HEK293 (cell line): Measurements from ENCODE around the gene DPY19L3.
"Not testable (repeated sequence)": the region's sequence is repeated elsewhere in the genome, so short reads cannot be mapped to it uniquely, and the experiment has no call there.

Experiments used
- CTCF ChIA-PET: fragments of 350-600 bp; formaldehyde crosslinking; extraction: SDS; loops from one replicate; lab custom pipeline; 2021; ENCODE audit warnings: antibody characterized with exemption; lab: Yijun Ruan, JAX
- POLR2A ChIA-PET: fragments of 300-600 bp; formaldehyde crosslinking; extraction: SDS; loops from one replicate; lab custom pipeline; 2020; ENCODE audit warnings: antibody characterized with exemption, inconsistent platforms; lab: Yijun Ruan, JAX
- H3K27ac ChIP-seq: fragments of 200-500 bp; sonication (Bioruptor generic); 2 replicates; pipeline ENCODE4 v1.5.1; 2014; ENCODE audit warnings: low read depth, low read length, control low read depth, inconsistent platforms; ENCODE audit errors: extremely low read depth
- H3K36me3 ChIP-seq, 2 experiments: fragments of 200-500 bp in 1 of 2; sonication (Bioruptor generic) in 1 of 2; 1 replicate in 1 of 2; 2 replicates in 1 of 2; pipeline ENCODE4 v1.5.1; 2014 to 2017; ENCODE audit warnings: inconsistent platforms in 2 of 2, low read length in 2 of 2; ENCODE audit not compliant: control insufficient read depth in 2 of 2, insufficient read depth in 1 of 2
- H3K4me1 ChIP-seq: fragments of 200-500 bp; sonication (Bioruptor generic); 2 replicates; pipeline ENCODE4 v1.5.1; 2014; ENCODE audit warnings: mild to moderate bottlenecking, low read length, inconsistent platforms; ENCODE audit not compliant: control insufficient read depth, insufficient read depth
- H3K4me3 ChIP-seq: 2 replicates; pipeline ENCODE4 v1.5.1; 2011; ENCODE audit warnings: low read depth, mild to moderate bottlenecking, control low read depth, low read length, moderate library complexity
- H3K9me3 ChIP-seq: fragments of 200-500 bp; sonication (Bioruptor generic); 2 replicates; pipeline ENCODE4 v1.5.1; 2014; ENCODE audit warnings: low read depth, low read length, inconsistent platforms; ENCODE audit not compliant: control insufficient read depth, insufficient read depth
- ATF2 ChIP-seq: fragments of 450-650 bp; formaldehyde crosslinking; IDR thresholded peaks from 2 replicates; pipeline ENCODE4 v1.5.1; 2016; ENCODE audit warnings: missing biosample characterization, missing genetic modification characterization, low read depth
- FEZF1 ChIP-seq: fragments of 450-650 bp; formaldehyde crosslinking; IDR thresholded peaks from 2 replicates; pipeline ENCODE4 v1.5.1; 2016; ENCODE audit warnings: missing biosample characterization, missing genetic modification characterization
- GLIS1 ChIP-seq: fragments of 450-650 bp; formaldehyde crosslinking; IDR thresholded peaks from 2 replicates; pipeline ENCODE4 v1.5.1; 2016; ENCODE audit warnings: missing biosample characterization, missing genetic modification characterization
- KLF10 ChIP-seq: fragments of 450-650 bp; IDR thresholded peaks from 2 replicates; pipeline ENCODE4 v1.5.1; 2018; ENCODE audit warnings: missing biosample characterization, mild to moderate bottlenecking, missing genetic modification characterization
- PRDM4 ChIP-seq: fragments of 450-650 bp; formaldehyde crosslinking; IDR thresholded peaks from 2 replicates; pipeline ENCODE4 v1.5.1; 2017; ENCODE audit warnings: missing biosample characterization, missing genetic modification characterization
- ZBTB21 ChIP-seq: fragments of 450-650 bp; formaldehyde crosslinking; IDR thresholded peaks from 2 replicates; pipeline ENCODE4 v1.5.1; 2017; ENCODE audit warnings: missing biosample characterization, missing genetic modification characterization
- ZBTB48 ChIP-seq: fragments of 450-650 bp; formaldehyde crosslinking; IDR thresholded peaks from 2 replicates; pipeline ENCODE4 v1.5.1; 2016; ENCODE audit warnings: missing biosample characterization, missing genetic modification characterization
- ZFHX2 ChIP-seq: fragments of 450-650 bp; formaldehyde crosslinking; conservative IDR thresholded peaks from 2 replicates; pipeline ENCODE4 v1.5.1; 2016; ENCODE audit warnings: missing biosample characterization, missing genetic modification characterization
- ZNF146 ChIP-seq: fragments of 450-650 bp; formaldehyde crosslinking; IDR thresholded peaks from 2 replicates; pipeline ENCODE4 v1.5.1; 2016; ENCODE audit warnings: missing biosample characterization, missing genetic modification characterization
- ZNF18 ChIP-seq: fragments of 450-650 bp; formaldehyde crosslinking; IDR thresholded peaks from 2 replicates; pipeline ENCODE4 v1.5.1; 2016; ENCODE audit warnings: missing biosample characterization, missing genetic modification characterization
- ZNF280D ChIP-seq: fragments of 450-650 bp; formaldehyde crosslinking; IDR thresholded peaks from 2 replicates; pipeline ENCODE4 v1.5.1; 2016; ENCODE audit warnings: missing biosample characterization, missing genetic modification characterization
- ZNF350 ChIP-seq: fragments of 450-650 bp; formaldehyde crosslinking; IDR thresholded peaks from 2 replicates; pipeline ENCODE4 v1.5.0; 2017; ENCODE audit warnings: missing biosample characterization, mild to moderate bottlenecking, missing genetic modification characterization
- ZNF549 ChIP-seq: fragments of 450-650 bp; IDR thresholded peaks from 2 replicates; pipeline ENCODE4 v1.5.1; 2018; ENCODE audit warnings: missing biosample characterization, missing genetic modification characterization, mild to moderate bottlenecking, inconsistent platforms, moderate library complexity
- TF ChIP-seq, protein P1 (sequence below): fragments of 450-650 bp; IDR thresholded peaks from 2 replicates; pipeline ENCODE4 v1.5.1; 2018; ENCODE audit warnings: missing biosample characterization, mild to moderate bottlenecking, missing genetic modification characterization
- TF ChIP-seq, protein P2 (sequence below): sonication (generic); formaldehyde crosslinking; IDR thresholded peaks from 2 replicates; pipeline ENCODE4 v1.8.1; 2022; ENCODE audit warnings: mild to moderate bottlenecking, moderate library complexity, missing genetic modification reagents

DPY19L3 gene

GRCh38 chr19:32512498-32512897, 106.9 kb downstream of the DPY19L3 start:
- H3K4me1 ChIP-seq, POLR2A ChIA-PET, H3K4me3 ChIP-seq, H3K9me3 ChIP-seq, H3K36me3 ChIP-seq, H3K27ac ChIP-seq: not testable (repeated sequence)
- CTCF ChIA-PET, result interaction anchor here (0.6 kb wide), 1 partner anchor 46 kb away, joined by 6 read pairs; no protein-coding TSS in a partner anchor
- TF ChIP-seq ZNF146 (tag by site-specific recombination) (peak; percentile 83), ZNF280D (tag by site-specific recombination) (peak; percentile 62; the same call in 1 of the 2 replicates)

DNA sequence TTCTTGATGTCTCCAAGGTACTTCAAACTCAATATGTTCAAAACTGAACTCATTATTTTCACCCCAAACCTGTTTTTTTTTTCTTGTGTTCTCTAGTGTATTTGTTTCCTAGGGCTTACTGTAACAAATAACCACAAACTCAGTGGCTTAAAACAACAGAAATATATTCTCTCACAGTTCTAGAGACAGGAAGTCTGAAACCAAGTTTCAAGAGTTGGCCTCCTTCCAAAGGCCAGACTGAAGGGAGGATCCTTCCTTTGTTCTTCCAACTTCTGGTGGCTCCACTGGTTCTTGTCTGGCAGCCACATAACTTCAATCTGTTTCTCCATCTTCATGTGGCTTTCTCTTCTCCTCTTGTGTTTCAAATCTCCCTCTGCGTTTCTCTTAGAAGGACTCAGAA, 113.5 kb downstream of the DPY19L3 start:
- TF ChIP-seq KLF10 (tag by site-specific recombination) (no peak), ZBTB48 (tag by site-specific recombination) (no peak), ZNF549 (tag by site-specific recombination) (no peak), FEZF1 (no peak), ATF2 (tag by site-specific recombination) (no peak), GLIS1 (tag by site-specific recombination) (no peak), ZNF18 (tag by site-specific recombination) (no peak), PRDM4 (tag by site-specific recombination) (no peak), ZBTB21 (tag by site-specific recombination) (no peak), ZNF350 (no peak), ZFHX2 (tag by site-specific recombination) (no peak)
- TF ChIP-seq, protein P1, sequence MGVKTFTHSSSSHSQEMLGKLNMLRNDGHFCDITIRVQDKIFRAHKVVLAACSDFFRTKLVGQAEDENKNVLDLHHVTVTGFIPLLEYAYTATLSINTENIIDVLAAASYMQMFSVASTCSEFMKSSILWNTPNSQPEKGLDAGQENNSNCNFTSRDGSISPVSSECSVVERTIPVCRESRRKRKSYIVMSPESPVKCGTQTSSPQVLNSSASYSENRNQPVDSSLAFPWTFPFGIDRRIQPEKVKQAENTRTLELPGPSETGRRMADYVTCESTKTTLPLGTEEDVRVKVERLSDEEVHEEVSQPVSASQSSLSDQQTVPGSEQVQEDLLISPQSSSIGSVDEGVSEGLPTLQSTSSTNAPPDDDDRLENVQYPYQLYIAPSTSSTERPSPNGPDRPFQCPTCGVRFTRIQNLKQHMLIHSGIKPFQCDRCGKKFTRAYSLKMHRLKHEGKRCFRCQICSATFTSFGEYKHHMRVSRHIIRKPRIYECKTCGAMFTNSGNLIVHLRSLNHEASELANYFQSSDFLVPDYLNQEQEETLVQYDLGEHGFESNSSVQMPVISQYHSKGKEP, result no peak
- TF ChIP-seq, protein P2, sequence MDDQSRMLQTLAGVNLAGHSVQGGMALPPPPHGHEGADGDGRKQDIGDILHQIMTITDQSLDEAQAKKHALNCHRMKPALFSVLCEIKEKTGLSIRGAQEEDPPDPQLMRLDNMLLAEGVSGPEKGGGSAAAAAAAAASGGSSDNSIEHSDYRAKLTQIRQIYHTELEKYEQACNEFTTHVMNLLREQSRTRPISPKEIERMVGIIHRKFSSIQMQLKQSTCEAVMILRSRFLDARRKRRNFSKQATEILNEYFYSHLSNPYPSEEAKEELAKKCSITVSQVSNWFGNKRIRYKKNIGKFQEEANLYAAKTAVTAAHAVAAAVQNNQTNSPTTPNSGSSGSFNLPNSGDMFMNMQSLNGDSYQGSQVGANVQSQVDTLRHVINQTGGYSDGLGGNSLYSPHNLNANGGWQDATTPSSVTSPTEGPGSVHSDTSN (CRISPR knock-in tag), result no peak
- CTCF ChIA-PET, result interaction anchor here (1.2 kb wide), 1 partner anchor 10 kb away, joined by 3 read pairs; no protein-coding TSS in a partner anchor
- no peak overlapping the region for H3K27ac ChIP-seq
- H3K36me3 ChIP-seq, result no peaks in the 10 kb centered on the region; a peak in 1 of 3 replicates
- no peaks in the 10 kb centered on the region for H3K4me1 ChIP-seq
- POLR2A ChIA-PET, result no interaction called here
- H3K9me3 ChIP-seq, result peaks cover 6% of the 10 kb centered on the region
- H3K4me3 ChIP-seq, result no peak overlapping the region
